ENCODE results near the gene STIP1.

STIP1 gene

GRCh38 chr11:64227405-64227956 is 41.5 kb downstream of the STIP1 start:
- Histone ChIP-seq H3K4me1 (ENCODE audit: insufficient read depth, low read length) (peaks cover 13% of the 10 kb centered on the region), H3K4me3 (ENCODE audit: low read length) (no peak overlapping the region), H3K27ac (ENCODE audit: low read length) (no peak overlapping the region), H3K27me3 (ENCODE audit: insufficient read depth, low read length) (peaks cover 11% of the 10 kb centered on the region; the same call in 1 of the 2 replicates), H3K36me3 (ENCODE audit: insufficient read depth, low read depth, low read length) (no peaks in the 10 kb centered on the region), H3K9ac (ENCODE audit: low read depth, low read length) (peak overlapping the region; percentile 37; the same call in 1 of the 2 replicates), H3K9me3 (ENCODE audit: insufficient read depth, low read depth, low read length) (no peaks in the 10 kb centered on the region)

DNA sequence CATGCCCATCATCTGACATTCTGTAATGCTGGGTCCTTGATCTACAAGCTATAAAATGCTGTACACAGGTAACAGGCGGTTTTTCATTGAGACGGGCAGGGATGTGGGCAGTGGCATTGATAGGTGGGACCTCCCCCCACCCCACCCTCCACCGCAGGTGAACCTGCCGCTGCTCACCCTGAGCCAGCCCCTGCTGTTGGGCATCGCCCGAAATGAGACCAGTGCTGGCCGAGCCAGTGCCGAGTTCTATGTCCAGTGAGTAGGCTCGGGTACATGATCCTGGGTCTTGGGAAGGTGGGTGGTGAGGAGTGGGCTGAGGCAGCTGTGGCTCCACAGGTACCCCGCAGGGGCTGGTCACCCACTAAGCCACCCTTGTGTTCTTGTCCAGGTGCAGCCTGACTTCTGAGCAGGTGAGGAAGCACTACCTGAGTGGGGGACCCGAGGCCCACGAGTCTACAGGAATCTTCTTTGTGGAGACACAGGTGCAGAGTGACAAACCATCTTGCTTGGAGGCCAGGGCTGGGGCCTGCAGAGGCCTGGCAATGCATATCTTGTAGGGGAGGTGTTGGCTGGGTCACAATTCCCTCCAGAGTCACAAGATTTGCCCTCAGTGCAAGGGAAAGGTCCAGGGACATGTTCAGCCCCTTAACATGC is 43.2 kb downstream of the STIP1 start:
- H3K4me3 ChIP-seq (ENCODE audit: low read length) = no peak overlapping the region; the same call in 1 of the 2 replicates
- peaks cover 13% of the 10 kb centered on the region for H3K4me1 ChIP-seq (ENCODE audit: insufficient read depth, low read length)
- peak overlapping the region; percentile 62; the same call in 1 of the 2 replicates for H3K9ac ChIP-seq (ENCODE audit: low read depth, low read length)
- H3K9me3 ChIP-seq (ENCODE audit: insufficient read depth, low read depth, low read length) = no peaks in the 10 kb centered on the region
- H3K27ac ChIP-seq (ENCODE audit: low read length) = no peak overlapping the region
- H3K27me3 ChIP-seq (ENCODE audit: insufficient read depth, low read length) = peaks cover 26% of the 10 kb centered on the region
- no peaks in the 10 kb centered on the region for H3K36me3 ChIP-seq (ENCODE audit: insufficient read depth, low read depth, low read length)

DNA sequence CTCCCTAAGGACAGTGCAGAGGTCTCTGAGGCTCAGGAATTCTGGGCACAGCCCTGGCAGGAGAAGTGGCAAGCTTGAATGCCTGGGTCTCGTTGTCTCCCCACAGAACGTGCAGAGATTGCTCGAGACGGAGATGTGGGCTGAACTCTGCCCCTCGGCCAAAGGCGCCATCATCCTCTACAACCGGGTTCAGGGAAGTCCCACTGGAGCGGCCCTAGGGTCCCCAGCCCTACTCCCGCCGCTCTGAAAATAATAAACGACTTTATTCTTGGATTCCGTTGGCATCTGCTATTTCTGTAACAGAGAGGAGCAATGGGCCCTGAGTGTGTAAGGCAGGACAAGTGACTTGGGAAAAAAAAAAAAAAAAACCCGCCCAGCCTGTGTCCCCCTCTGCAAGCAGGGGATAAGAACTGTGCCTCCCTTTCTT is 43.8 kb downstream of the STIP1 start:
- Histone ChIP-seq H3K9me3 (ENCODE audit: insufficient read depth, low read depth, low read length) (no peaks in the 10 kb centered on the region), H3K4me3 (ENCODE audit: low read length) (peak overlapping the region; percentile 90), H3K4me1 (ENCODE audit: insufficient read depth, low read length) (peaks cover 13% of the 10 kb centered on the region), H3K27me3 (ENCODE audit: insufficient read depth, low read length) (peaks cover 26% of the 10 kb centered on the region), H3K27ac (ENCODE audit: low read length) (no peak overlapping the region), H3K36me3 (ENCODE audit: insufficient read depth, low read depth, low read length) (no peaks in the 10 kb centered on the region), H3K9ac (ENCODE audit: low read depth, low read length) (peak overlapping the region; percentile 62; the same call in 1 of the 2 replicates)

GRCh38 chr11:64230171-64230984 is 44.4 kb downstream of the STIP1 start, which contains the start of gene DNAJC4:
Gene DNAJC4 (plus strand): TSS chr11:64230548. CDS start chr11:64230855, 307 bp downstream.
- Histone ChIP-seq H3K9me3 (ENCODE audit: insufficient read depth, low read depth, low read length) (no peaks in the 10 kb centered on the region), H3K36me3 (ENCODE audit: insufficient read depth, low read depth, low read length) (no peaks in the 10 kb centered on the region), H3K4me3 (ENCODE audit: low read length) (peak within 1 kb of the TSS; percentile 90), H3K27me3 (ENCODE audit: insufficient read depth, low read length) (peaks cover 31% of the 10 kb centered on the region), H3K9ac (ENCODE audit: low read depth, low read length) (peak within 1 kb of the TSS; percentile 75; the same call in 1 of the 2 replicates), H3K27ac (ENCODE audit: low read length) (no peak within 1 kb of the TSS), H3K4me1 (ENCODE audit: insufficient read depth, low read length) (peaks cover 13% of the 10 kb centered on the region)

- H3K9ac ChIP-seq (ENCODE audit: low read depth, low read length) = peak overlapping the region; percentile 75; the same call in 1 of the 2 replicates
- no peak overlapping the region for H3K27ac ChIP-seq (ENCODE audit: low read length)
- H3K4me3 ChIP-seq (ENCODE audit: low read length) = peak overlapping the region; percentile 90
- H3K36me3 ChIP-seq (ENCODE audit: insufficient read depth, low read depth, low read length) = no peaks in the 10 kb centered on the region
- no peaks in the 10 kb centered on the region for H3K9me3 ChIP-seq (ENCODE audit: insufficient read depth, low read depth, low read length)
- H3K4me1 ChIP-seq (ENCODE audit: insufficient read depth, low read length) = peaks cover 13% of the 10 kb centered on the region
- H3K27me3 ChIP-seq (ENCODE audit: insufficient read depth, low read length) = peaks cover 32% of the 10 kb centered on the region
These were observed 45.0 kb downstream of the STIP1 start for GRCh38 chr11:64230985-64231365.

- no peaks in the 10 kb centered on the region for H3K9me3 ChIP-seq (ENCODE audit: insufficient read depth, low read depth, low read length)
- peaks cover 11% of the 10 kb centered on the region for H3K4me1 ChIP-seq (ENCODE audit: insufficient read depth, low read length)
- no peak overlapping the region for H3K27ac ChIP-seq (ENCODE audit: low read length)
- peaks cover 32% of the 10 kb centered on the region for H3K27me3 ChIP-seq (ENCODE audit: insufficient read depth, low read length)
- H3K36me3 ChIP-seq (ENCODE audit: insufficient read depth, low read depth, low read length) = no peaks in the 10 kb centered on the region
- no peak overlapping the region for H3K9ac ChIP-seq (ENCODE audit: low read depth, low read length)
- H3K4me3 ChIP-seq (ENCODE audit: low read length) = no peak overlapping the region
These were observed 45.6 kb downstream of the STIP1 start for GRCh38 chr11:64231546-64231945.

GRCh38 chr11:64232182-64232966 is 46.4 kb downstream of the STIP1 start:
- Histone ChIP-seq H3K9ac (ENCODE audit: low read depth, low read length) (no peak overlapping the region), H3K27me3 (ENCODE audit: insufficient read depth, low read length) (peaks cover 32% of the 10 kb centered on the region), H3K9me3 (ENCODE audit: insufficient read depth, low read depth, low read length) (no peaks in the 10 kb centered on the region), H3K4me1 (ENCODE audit: insufficient read depth, low read length) (peaks cover 3% of the 10 kb centered on the region), H3K27ac (ENCODE audit: low read length) (no peak overlapping the region), H3K36me3 (ENCODE audit: insufficient read depth, low read depth, low read length) (no peaks in the 10 kb centered on the region), H3K4me3 (ENCODE audit: low read length) (no peak overlapping the region)

DNA sequence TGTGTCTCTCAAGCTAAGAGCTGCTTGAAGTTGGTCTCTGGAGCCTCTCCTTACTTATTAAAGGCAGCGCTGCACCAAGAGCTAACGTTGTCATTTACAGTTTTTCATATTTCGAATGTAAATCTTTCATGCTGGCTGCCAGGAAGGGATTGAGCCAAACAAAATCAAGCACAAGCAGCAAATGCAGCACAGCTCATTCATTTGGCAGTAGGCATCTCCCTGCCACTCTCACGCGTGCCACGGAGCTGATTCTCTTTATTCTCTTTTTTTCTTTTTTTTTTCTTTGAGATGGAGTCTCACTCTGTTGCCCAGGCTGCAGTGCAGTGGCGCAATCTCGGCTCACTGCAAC is 47.0 kb downstream of the STIP1 start:
- peaks cover 3% of the 10 kb centered on the region for H3K4me1 ChIP-seq (ENCODE audit: insufficient read depth, low read length)
- H3K4me3 ChIP-seq (ENCODE audit: low read length) = no peak overlapping the region
- no peaks in the 10 kb centered on the region for H3K9me3 ChIP-seq (ENCODE audit: insufficient read depth, low read depth, low read length)
- no peak overlapping the region for H3K9ac ChIP-seq (ENCODE audit: low read depth, low read length)
- peaks cover 4% of the 10 kb centered on the region; the same call in 1 of the 2 replicates for H3K36me3 ChIP-seq (ENCODE audit: insufficient read depth, low read depth, low read length)
- H3K27me3 ChIP-seq (ENCODE audit: insufficient read depth, low read length) = peaks cover 32% of the 10 kb centered on the region
- H3K27ac ChIP-seq (ENCODE audit: low read length) = no peak overlapping the region

- Histone ChIP-seq H3K4me3 (ENCODE audit: low read length) (peak within 1 kb of the TSS; percentile 72), H3K36me3 (ENCODE audit: insufficient read depth, low read depth, low read length) (peaks cover 13% of the 10 kb centered on the region), H3K9me3 (ENCODE audit: insufficient read depth, low read depth, low read length) (no peaks in the 10 kb centered on the region), H3K4me1 (ENCODE audit: insufficient read depth, low read length) (peaks cover 3% of the 10 kb centered on the region), H3K9ac (ENCODE audit: low read depth, low read length) (peak within 1 kb of the TSS; percentile 53; the same call in 1 of the 2 replicates), H3K27ac (ENCODE audit: low read length) (no peak within 1 kb of the TSS), H3K27me3 (ENCODE audit: insufficient read depth, low read length) (peaks cover 32% of the 10 kb centered on the region)
These were observed 48.1 kb downstream of the STIP1 start, which contains the start of gene VEGFB for GRCh38 chr11:64233913-64234586. Gene VEGFB (plus strand): TSS chr11:64234584. CDS start chr11:64234834, 250 bp downstream.

DNA sequence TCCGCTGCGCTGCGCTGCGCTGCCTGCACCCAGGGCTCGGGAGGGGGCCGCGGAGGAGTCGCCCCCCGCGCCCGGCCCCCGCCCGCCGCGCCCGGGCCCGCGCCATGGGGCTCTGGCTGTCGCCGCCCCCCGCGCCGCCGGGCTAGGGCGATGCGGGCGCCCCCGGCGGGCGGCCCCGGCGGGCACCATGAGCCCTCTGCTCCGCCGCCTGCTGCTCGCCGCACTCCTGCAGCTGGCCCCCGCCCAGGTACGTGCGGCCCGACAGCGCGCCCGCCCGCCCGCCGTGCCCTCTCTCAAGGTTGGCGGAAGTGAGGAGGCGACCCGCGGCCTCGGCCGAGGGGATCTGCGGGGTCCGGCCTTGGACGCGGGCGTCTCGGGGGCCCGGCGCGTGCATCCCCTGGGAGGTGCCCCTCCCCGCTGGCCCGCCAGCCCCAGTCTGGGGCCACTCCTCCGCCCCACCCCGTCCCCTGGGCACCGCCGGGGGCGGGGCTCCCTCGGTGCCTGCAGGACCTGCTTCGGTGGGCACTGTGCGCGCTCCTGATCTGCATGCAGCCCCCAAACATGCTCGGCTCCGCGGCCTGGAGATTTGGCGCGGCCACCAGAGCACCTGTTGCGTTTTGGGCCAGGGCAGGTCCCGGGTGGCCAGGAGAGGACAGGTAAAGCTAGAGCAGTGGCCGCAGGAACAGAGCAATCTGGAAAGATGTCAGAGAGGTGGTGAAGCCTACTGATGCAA is 48.8 kb downstream of the STIP1 start:
- peaks cover 13% of the 10 kb centered on the region for H3K36me3 ChIP-seq (ENCODE audit: insufficient read depth, low read depth, low read length)
- H3K27me3 ChIP-seq (ENCODE audit: insufficient read depth, low read length) = peaks cover 32% of the 10 kb centered on the region
- no peaks in the 10 kb centered on the region for H3K9me3 ChIP-seq (ENCODE audit: insufficient read depth, low read depth, low read length)
- H3K4me1 ChIP-seq (ENCODE audit: insufficient read depth, low read length) = peaks cover 1% of the 10 kb centered on the region; the same call in 1 of the 2 replicates
- peak overlapping the region; percentile 48; the same call in 1 of the 2 replicates for H3K9ac ChIP-seq (ENCODE audit: low read depth, low read length)
- no peak overlapping the region for H3K27ac ChIP-seq (ENCODE audit: low read length)
- peak overlapping the region; percentile 71 for H3K4me3 ChIP-seq (ENCODE audit: low read length)
